Measurements from ENCODE around the gene CTU1.
A peak's percentile ranks its signal among the peaks of the same experiment; 100 is the strongest.

Gene CTU1

GRCh38 chr19:51098365-51099046 lies 9.7 kb downstream of the CTU1 start:
- TF ChIP-seq CTCF (IDR thresholded peaks at IDR 0.05; ENCODE audit: low read length, missing control alignments), result no peak
- no peak for DNase-seq (ENCODE audit: low read depth)
- no peak overlapping the region for H3K4me3 ChIP-seq (replicated peaks; ENCODE audit: low read depth, low read length)

GRCh38 chr19:51097796-51098195 lies 10.4 kb downstream of the CTU1 start:
- DNase-seq (ENCODE audit: low read depth), result no peak
- H3K4me3 ChIP-seq (replicated peaks; ENCODE audit: low read depth, low read length), result no peak overlapping the region
- no peak for TF ChIP-seq CTCF (IDR thresholded peaks at IDR 0.05; ENCODE audit: low read length, missing control alignments)

- H3K4me3 ChIP-seq (replicated peaks; ENCODE audit: low read depth, low read length), result no peak overlapping the region
- peak; percentile 65 for DNase-seq (ENCODE audit: low read depth)
- TF ChIP-seq CTCF (IDR thresholded peaks at IDR 0.05; ENCODE audit: low read length, missing control alignments), result peak; percentile 67
Measured at GRCh38 chr19:51097166-51097738, 11.0 kb downstream of the CTU1 start.

- H3K4me3 ChIP-seq (replicated peaks; ENCODE audit: low read depth, low read length), result no peak overlapping the region
- peak; percentile 10 for DNase-seq (ENCODE audit: low read depth)
- TF ChIP-seq CTCF (IDR thresholded peaks at IDR 0.05; ENCODE audit: low read length, missing control alignments), result peak; percentile 25
Measured at GRCh38 chr19:51096473-51097165, 11.6 kb downstream of the CTU1 start.

GRCh38 chr19:51094696-51095279 lies 13.4 kb downstream of the CTU1 start:
- no peak overlapping the region for H3K4me3 ChIP-seq (replicated peaks; ENCODE audit: low read depth, low read length)
- peak; percentile 56 for TF ChIP-seq CTCF (IDR thresholded peaks at IDR 0.05; ENCODE audit: low read length, missing control alignments)
- DNase-seq (ENCODE audit: low read depth), result peak; percentile 12

- no peak for DNase-seq (ENCODE audit: low read depth)
- H3K4me3 ChIP-seq (replicated peaks; ENCODE audit: low read depth, low read length), result no peak overlapping the region
- no peak for TF ChIP-seq CTCF (IDR thresholded peaks at IDR 0.05; ENCODE audit: low read length, missing control alignments)
Measured at GRCh38 chr19:51093510-51094345, 14.5 kb downstream of the CTU1 start.

Data from fibroblast of pulmonary artery (primary cell).